NCI-H2029 (cell line): ENCODE results near the gene STAB2.

Experiments
- DNase-seq: peaks from one replicate; lab custom pipeline; 2025; lab: John Stamatoyannopoulos, UW

The STAB2 gene

DNA sequence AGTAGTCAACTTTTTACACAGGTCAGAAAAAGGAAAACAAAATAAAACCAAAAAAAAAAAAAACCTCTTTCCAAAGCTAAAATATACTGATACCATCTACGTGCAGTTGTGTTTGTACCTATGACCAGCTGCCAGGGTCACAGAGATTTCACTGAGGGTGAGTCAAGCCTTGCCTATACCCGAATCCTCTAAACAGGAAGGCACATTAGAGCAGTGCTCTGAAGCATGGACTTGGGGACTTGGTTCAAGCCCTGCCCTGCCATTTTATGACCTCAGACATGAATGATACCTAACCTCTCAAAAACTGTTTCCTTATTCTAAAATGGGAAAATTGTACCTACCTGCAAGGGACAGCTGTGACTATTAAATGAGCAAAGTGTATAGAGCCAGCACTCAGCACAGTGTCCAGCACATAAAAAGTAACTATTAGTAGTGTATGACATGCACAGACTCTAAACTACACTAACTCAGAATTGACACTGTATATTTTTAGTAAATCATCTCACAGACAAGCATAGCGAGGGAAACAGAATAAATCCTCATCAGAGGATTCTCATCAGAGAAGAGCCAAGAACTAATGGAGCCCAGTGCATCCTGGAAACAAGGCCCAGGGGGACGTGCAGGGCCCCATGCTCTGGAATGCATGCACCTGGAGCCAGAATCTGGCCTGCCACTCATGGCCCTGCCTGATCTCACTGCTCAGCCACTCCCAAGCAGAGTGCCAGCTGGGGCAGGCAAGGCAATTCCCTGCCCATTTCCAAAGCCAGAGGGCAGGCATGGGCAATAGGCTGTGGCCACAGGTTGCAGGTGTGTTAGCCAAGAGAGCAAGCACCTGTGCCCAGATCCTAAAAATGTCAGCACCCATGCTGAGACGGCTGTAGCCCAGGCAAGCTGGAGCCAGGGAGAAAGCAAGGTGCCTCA is 196.9 kb downstream of the STAB2 start:
- DNase-seq: no peak

- no peak for DNase-seq
Measured at GRCh38 chr12:103785243-103786031, 198.4 kb downstream of the STAB2 start.

GRCh38 chr12:103786201-103786600 is 199.1 kb downstream of the STAB2 start:
- no peak for DNase-seq

DNA sequence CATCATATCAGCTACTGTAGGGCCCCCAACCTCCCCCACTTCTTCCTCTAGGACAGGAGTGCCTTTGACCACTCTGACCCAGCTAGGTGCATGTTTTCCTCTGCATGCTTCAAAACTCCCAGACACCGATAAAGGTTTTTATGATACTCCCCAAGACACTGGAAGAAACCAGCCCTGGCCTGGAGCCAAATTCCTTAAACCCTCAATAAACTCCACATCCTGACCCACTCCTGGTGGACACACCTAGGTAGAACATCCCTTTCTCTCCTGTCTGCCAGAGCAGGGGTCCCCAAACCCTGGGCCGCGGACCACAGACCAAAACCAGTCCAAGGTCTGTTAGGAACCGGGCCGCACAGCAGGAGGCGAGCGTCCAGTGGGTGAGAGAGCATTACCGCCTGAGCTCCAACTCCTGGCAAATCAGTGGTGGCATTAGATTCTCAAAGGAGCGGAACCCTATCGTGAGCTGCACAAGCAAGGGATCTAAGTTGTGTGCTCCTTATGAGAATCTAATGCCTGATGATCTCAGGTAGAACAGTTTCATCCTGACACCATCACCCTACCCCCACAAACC is 204.4 kb downstream of the STAB2 start:
- no peak for DNase-seq

DNA sequence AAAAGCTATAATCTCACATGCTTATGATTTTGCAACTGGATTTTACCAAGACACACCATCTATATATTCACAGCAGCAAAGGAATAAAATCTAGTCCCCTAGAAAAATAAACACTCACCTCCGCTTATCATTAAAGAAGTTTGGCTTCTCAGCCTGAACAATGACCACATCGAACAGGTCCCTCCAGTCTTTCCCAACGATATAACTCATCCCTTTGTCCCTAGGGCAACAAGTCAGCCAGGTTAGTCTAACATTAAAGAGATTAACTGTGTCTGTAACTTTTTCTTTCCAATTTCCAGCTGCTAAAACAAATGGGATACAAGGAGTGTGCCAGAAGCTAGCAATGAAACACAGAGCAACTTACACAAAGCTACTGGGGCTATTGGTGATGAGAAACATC is 206.0 kb downstream of the STAB2 start:
- no peak for DNase-seq

DNA sequence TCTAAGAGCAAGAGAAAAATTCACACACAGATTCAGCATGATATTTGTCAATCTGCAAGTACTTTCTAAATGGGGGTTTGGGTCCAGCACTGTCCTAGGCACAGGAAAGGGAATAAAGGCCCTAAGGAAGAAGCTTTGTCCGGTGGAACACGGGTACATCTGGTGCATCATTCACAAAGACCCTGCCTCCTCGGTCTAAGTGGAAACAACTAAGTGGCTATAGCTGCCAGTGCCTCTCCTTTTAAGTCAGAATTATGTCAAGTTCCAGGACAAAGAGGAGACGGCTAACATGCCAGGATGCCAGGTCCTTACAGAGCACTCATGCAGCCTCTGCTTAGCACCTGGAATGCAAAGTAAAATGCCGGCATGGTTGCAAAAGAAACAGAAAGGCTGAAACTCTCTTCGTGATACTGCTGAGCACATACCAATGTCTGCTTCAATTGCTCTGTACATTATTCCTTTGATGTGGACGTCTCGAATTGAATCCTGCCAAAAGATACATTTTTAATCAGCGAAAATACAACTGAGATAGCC is 206.5 kb downstream of the STAB2 start:
- DNase-seq: no peak

DNA sequence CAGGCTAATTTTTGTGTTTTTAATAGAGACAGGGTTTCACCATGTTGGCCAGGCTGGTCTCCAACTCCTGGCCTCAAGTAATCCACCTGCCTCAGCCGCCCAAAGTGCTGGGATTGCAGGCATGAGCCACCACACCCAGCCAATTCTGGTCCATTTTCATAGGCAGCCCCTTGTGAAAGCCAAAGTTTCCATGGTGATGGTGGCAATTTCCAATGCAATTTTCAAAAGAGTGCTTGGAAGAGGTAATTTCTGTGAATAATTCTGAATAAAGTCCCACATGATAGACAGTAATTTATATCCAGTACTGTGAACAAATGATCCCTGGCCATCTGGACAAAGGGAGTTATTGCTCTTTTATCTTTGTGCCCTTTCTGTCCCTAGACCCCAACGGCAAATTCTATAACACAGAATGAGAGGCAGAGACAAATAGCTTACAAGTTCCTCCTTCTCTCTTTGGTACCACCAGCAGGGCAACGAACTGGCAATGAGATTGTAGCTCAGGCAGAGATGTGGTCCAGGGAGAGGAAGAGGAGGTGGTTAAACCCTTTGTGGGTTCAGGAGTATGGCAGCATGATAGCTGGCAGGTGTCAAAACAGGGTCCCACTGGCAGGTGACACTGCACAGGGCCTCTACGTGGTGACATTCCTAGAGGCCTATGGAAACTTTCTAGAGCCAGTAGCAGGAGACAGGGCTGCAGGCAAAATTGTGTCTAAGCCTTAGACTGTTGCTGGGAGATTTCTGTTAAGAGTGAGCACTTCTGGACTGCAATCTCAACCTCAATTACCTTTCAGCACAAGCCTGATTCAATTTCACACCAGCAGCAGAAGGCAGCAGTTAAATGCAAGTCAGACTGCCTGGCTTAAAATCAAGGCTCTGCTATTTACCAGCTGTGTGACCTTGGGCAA is 207.5 kb downstream of the STAB2 start:
- DNase-seq: no peak

DNA sequence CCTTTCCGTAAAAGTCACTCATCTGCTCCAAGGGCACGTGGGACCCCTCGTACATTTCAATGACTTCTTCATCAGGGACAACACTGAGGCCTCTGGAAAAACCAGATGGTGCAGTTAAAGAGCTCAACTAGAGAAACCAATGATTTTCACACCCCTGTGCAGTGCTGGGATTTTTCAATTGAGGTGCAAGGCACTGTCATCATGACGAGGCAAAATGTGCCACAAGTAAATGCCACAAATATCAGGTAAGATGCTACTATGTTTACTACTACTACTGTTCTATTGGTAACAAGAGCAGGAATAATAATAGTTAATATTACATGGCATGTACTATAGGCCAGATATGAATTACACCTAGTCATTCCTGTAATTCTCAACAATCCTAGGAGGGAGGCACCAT is 211.5 kb downstream of the STAB2 start:
- no peak for DNase-seq

- DNase-seq: no peak
Measured at GRCh38 chr12:103799504-103799856, 212.4 kb downstream of the STAB2 start.

DNA sequence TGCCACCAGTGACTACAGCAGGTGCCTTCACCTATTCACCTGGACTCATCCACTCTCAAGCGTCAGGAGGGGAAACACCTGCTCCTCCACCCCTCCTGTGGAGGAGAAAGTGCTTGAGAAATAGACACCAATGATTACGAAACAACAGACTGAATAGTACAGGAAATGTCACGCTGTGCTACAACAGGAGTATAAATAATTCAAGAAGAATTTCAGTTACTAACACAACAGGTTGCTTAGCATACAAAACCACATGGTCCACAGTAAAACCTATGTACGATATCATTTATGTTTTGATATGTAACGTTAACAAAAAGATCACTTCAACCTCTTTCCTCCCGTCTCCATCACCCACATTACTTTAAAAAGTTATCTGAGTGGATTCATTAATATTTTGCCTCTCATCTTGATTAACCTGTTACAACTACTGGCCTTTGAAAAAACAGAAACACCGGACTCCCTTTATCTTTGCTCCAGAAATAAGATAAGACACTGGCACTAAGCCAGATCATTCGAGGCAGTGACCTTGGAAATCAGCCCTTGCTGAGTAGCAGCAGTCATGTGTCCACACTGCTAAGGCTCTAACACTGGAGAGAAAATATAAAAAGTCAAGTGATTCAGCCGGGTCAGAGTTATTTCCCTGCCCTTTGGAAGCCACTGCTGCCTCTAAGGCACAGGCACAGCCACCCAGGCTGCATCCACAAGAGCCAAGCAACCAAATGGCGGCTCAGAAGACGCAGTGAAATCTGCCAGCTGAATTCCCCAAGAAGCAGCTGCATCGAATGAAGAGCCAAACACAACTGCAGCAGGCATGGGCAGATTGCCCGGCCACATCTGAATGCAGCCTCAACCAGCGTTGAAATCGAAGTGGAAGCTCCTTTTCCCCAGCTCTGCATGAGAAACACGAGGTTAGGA is 213.0 kb downstream of the STAB2 start:
- DNase-seq: peak; percentile 97

DNA sequence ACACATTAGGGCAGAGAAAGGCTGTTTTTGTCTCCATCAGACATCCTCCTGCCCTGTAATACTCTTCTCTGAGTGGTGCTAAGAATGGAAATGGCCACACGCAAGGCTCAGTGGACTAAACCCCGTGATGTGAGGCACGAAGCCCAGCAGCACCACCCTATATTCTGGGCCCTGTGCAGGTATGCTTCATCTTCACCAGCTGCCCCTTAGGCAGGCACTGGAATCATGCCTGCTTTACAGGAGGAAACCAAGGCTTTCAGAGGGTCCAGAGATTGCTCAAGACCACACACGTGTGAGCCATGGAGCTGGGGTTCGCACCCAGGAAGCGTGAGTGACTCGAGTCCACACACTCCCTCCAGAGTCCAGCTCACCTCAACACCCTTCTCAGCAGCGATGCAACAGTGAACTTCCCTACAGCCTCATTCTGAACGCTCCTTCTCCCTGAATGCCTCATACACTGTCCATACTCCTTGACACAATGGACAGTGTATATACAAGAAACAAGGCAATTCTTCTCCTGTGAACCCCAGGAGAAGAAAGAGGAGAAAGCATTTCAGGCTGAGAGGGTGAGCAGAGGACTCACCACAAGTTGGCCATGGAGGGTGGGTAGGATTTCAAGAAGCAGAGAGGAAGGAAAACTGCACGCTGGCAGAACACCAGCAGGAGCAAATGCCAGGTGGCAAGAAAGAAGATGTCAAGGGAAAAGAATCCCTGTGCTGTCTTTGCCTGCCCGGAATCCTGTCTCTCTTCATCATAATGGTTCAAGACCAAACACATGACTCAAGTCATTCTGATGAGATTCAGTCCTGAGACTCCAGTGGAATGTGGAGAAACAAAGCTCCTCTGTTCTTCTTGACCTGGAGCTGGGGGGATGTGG is 214.9 kb downstream of the STAB2 start:
- no peak for DNase-seq

DNA sequence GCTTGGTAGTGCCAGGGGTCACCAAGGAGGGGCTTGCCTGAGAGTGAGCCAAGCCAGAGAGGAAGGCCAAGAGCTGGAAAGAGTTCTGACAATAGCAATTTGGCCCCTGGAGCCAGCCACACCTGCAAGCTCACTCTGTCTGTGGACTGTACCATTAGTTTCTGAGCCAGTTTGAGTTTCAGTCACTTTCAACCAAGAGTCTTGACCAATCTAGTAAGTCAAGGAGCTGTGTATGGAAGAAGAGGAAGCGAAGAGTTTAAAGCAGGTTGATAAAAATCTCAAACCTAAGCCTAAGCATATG is 215.5 kb downstream of the STAB2 start:
- no peak for DNase-seq

DNA sequence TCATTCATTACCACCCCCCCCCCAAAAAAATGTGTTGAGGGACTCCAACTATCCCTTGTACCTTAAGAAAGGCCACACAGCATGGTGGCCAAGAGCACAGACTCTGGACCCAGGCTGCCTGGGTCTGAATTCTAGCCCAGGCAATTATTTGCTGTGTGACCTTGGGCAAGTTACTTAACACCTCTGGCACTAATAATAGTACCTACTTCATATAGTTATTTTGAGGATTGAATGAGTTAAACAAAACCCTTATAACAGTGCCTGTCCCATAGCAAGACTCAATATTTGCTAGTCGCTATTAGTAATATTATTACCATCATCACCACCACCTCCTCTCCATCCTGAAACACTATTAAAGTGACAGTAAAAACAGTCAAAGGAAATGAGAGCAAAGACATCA is 216.8 kb downstream of the STAB2 start:
- DNase-seq: no peak

- no peak for DNase-seq
Measured at GRCh38 chr12:103805655-103806360, 218.7 kb downstream of the STAB2 start.

- no peak for DNase-seq
Measured at GRCh38 chr12:103806803-103807202, 219.7 kb downstream of the STAB2 start.

GRCh38 chr12:103807561-103808238 is 220.6 kb downstream of the STAB2 start:
- no peak for DNase-seq

DNA sequence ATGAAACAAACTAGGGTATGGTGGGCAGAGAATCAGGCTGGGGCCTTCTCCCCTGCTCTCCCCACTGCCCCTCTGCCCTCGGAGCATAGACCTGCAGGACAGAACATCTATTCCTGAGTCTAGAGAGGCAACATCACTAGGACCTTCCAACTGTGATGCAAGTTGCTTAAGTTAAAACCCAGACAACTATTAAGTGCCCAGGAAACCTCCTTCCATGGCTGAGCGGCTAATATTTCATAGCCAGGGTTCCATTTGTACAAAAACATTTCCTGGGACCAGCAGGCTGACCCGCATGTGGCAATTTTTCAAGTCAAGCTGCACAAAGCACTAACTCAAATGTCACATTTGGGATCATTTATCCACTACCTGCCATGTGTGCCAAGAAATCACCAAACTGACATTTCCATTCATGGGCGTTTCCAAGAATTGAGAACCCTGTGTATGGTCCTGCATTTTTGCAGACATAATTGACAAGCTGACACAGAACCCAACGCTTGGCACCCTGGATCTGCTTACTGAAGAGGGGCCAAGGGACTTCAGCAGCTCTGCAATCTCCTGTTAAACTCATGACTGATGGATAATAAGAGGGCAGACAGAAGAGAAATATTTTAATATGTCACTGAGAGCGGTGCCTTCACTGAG is 221.3 kb downstream of the STAB2 start:
- DNase-seq: no peak

DNA sequence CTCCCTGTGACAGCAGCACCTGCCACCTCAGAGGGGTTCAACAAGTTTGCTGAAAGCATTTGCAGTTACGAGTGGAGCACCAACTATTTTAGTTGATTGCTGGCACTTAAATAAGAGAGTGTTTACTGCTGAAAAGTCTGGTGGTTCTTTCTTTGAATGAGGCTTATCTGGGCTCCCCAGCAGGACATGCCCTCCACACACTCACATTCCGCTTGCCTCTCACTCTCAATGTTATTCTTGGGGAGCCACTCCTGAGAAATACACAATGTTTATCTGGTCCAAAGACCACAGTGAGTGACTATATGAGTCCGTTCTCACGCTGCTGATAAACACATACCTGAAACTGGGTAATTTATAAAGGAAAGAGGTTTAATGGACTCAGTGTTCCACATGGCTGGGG is 222.1 kb downstream of the STAB2 start:
- no peak for DNase-seq
